GM12801 (cell line): ENCODE results near the gene ESRRA.

ENCODE experiments used
- TF ChIP-seq, protein P1 (sequence below): IDR thresholded peaks from one replicate; pipeline ENCODE4 v1.5.1; 2011; ENCODE audit warnings: control low read depth; ENCODE audit not compliant: insufficient read length; ENCODE audit errors: extremely low read depth

Gene ESRRA

DNA sequence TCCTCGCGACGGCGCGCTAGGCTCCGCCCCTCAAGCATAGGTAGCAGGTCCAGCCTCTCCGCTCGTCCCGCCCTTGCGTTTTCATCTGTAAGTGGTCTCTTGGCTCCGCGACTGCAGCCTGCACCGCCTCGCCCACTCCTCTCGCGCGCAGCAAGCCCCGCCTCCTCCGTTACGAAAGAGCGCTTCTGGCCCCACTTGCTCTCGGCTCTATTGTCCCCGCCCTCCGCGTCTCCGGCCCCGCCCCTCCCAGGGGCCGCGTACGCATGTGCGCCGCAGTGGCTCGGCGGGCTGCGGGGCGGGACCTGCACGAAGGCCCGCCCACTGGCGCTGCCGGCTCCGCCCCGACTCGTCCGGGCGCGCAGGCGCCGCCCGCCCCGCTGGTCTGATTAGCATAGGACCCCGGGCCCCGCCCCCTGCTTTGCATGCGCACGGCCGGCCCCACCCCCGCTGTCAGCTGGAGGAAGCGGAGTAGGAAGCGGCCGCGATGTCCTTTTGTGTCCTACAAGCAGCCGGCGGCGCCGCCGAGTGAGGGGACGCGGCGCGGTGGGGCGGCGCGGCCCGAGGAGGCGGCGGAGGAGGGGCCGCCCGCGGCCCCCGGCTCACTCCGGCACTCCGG lies at the start of gene ESRRA:
TSS of gene ESRRA (plus strand) at position 450 of the 616 bp plus-strand sequence. CDS start 1,656 bp downstream, outside the sequence.
- TF ChIP-seq, protein P1, sequence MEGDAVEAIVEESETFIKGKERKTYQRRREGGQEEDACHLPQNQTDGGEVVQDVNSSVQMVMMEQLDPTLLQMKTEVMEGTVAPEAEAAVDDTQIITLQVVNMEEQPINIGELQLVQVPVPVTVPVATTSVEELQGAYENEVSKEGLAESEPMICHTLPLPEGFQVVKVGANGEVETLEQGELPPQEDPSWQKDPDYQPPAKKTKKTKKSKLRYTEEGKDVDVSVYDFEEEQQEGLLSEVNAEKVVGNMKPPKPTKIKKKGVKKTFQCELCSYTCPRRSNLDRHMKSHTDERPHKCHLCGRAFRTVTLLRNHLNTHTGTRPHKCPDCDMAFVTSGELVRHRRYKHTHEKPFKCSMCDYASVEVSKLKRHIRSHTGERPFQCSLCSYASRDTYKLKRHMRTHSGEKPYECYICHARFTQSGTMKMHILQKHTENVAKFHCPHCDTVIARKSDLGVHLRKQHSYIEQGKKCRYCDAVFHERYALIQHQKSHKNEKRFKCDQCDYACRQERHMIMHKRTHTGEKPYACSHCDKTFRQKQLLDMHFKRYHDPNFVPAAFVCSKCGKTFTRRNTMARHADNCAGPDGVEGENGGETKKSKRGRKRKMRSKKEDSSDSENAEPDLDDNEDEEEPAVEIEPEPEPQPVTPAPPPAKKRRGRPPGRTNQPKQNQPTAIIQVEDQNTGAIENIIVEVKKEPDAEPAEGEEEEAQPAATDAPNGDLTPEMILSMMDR: no peak

DNA sequence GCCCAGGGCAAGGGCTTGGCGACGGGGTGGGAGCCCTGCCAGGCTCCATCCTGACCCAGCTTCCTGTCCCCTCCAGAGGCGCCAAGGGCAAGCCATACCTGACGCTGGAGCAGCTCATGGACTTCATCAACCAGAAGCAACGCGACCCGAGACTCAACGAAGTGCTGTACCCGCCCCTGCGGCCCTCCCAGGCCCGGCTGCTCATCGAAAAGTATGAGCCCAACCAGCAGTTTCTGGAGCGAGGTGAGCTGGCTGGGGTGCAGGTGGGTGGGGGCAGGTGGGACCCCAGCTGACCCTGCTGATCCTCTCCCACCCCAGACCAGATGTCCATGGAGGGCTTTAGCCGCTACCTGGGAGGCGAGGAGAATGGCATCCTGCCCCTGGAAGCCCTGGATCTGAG lies 49.0 kb upstream of the ESRRA start:
- TF ChIP-seq, protein P1: no peak

DNA sequence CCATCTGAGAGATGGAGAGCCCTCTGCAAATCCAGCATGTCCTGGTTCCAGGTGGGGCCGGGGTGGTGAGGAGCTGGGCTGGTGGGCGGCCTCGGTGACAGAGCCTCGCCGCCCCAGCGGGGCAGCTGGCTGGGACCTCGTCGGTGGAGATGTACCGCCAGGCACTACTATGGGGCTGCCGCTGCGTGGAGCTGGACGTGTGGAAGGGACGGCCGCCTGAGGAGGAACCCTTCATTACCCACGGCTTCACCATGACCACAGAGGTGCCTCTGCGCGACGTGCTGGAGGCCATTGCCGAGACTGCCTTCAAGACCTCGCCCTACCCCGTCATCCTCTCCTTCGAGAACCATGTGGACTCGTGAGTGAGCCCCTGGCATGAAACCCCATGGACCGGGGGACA lies 47.0 kb upstream of the ESRRA start:
- TF ChIP-seq, protein P1: no peak

DNA sequence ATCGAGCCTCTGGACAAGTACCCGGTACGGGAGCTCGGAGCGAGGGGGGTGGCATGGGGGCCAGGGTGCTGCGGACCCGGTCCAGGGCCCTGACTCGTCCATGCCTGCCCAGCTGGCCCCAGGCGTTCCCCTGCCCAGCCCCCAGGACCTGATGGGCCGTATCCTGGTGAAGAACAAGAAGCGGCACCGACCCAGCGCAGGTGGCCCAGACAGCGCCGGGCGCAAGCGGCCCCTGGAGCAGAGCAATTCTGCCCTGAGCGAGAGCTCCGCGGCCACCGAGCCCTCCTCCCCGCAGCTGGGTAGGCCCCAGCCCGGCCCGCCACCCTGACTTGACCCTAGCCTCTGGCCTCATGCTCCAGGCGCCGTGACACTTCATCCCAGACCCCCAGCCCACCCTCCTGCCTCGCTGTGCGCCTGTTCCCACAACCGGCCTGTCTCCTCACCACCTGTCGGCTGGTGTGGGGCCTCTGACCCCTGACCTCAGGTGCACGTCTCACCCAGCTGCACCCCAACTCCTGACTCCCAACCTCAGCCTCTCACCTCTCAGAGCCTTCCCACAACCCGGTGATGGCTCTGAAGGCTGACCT lies 46.3 kb upstream of the ESRRA start:
- TF ChIP-seq, protein P1: no peak

DNA sequence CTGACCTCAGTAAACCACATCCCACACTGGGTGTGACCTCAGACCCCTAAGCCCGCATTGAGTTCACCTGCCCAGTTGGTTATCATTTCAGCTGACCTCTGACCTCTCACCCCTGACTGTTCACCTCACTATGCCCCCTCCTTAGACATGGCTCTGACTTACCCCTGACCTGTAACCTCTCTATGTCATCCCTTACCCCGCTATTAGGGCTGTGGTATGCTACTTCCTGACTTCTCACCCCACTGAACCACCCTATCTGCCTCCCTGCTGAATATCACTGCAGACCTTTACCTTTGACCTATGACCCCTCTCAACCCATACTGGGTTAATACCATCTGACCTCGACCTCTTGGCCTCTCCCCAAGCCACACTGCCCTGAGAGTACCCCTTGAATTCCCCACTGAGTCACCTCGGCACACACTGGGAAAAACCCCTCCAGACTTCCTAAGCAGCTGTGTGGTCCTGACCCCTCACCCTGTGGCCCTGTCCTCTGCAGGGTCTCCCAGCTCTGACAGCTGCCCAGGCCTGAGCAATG lies 45.7 kb upstream of the ESRRA start:
- TF ChIP-seq, protein P1: no peak

DNA sequence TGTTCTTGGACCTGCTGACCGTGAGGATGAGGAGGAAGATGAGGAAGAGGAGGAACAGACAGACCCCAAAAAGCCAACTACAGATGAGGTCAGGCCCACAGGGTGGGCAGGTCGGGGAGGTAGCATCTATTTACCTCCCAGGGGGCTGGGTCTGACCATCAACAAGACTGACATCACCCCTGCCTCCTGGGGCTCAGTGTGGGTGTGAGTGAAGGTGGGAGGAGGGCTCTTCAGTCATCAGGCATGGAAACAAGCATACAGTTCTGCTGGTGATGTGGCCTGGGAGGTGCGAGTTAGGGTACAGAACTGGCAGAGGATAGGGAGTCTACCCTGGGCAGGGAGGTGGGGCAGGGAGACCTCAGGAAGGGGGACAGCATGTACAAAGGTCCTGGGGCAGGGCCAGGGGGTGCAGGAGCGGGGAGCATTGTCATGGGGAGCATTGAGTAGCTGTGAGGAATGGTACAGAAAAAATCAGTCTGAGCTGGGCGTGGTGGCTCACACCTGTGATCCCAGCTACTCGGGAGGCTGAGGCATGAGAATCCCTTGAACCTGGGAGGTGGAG lies 45.1 kb upstream of the ESRRA start:
- TF ChIP-seq, protein P1: no peak

DNA sequence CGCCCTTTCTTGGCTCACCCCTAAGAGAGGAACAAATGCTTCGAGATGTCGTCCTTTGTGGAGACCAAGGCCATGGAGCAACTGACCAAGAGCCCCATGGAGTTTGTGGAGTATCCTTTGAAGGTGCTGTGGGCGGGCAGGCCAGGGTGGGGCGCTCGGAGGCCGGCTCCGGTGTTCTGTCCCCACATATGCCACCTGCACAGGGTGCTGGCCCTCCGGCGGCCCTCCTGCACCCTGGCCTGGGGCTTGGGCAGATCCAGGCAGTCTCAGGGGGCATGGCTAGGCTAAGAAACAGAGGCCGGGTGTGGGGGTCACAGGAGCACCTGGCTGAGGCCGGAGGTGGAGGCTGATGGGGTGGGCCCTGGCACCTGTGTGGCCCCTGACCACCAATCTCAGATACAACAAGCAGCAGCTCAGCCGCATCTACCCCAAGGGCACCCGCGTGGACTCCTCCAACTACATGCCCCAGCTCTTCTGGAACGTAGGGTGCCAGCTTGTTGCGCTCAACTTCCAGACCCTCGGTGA lies 43.7 kb upstream of the ESRRA start:
- TF ChIP-seq, protein P1: no peak
